HAP-1 (cell line): ENCODE data around the gene DDX51.

Source experiments
- DNase-seq, 2 experiments: peaks; one replicate each; pipeline ENCODE4 v3.0.0-alpha.2; 2016 to 2020; ENCODE audit warnings: low spot score in 2 of 2
- H3K27me3 ChIP-seq: fragments of 250-450 bp; sonication (Bioruptor Pico); 2 replicates; pipeline ENCODE4 v1.5.1; 2020; ENCODE audit warnings: low read depth, mild to moderate bottlenecking, moderate library complexity
- H3K36me3 ChIP-seq: fragments of 250-450 bp; sonication (Bioruptor Pico); replicated peaks from 2 replicates; pipeline ENCODE4 v1.5.1; 2020; ENCODE audit warnings: mild to moderate bottlenecking
- H3K4me1 ChIP-seq: fragments of 250-450 bp; sonication (Bioruptor Pico); 2 replicates; pipeline ENCODE4 v1.5.1; 2020; ENCODE audit warnings: mild to moderate bottlenecking
- H3K4me3 ChIP-seq: fragments of 250-450 bp; sonication (Bioruptor Pico); 2 replicates; pipeline ENCODE4 v1.5.1; 2020; ENCODE audit warnings: mild to moderate bottlenecking, moderate library complexity
- H3K9me3 ChIP-seq: fragments of 250-450 bp; sonication (Bioruptor Pico); 2 replicates; pipeline ENCODE4 v1.5.1; 2020; ENCODE audit warnings: mild to moderate bottlenecking, moderate library complexity
- in situ Hi-C: fragments of 300-500 bp; cut with MboI; formaldehyde crosslinking; loops from 3 replicates; pipeline ENCODE4 v1.14.3; 2020; ENCODE audit warnings: low sequenced_read_pairs, inconsistent platforms, mixed read lengths

Gene DDX51

DNA sequence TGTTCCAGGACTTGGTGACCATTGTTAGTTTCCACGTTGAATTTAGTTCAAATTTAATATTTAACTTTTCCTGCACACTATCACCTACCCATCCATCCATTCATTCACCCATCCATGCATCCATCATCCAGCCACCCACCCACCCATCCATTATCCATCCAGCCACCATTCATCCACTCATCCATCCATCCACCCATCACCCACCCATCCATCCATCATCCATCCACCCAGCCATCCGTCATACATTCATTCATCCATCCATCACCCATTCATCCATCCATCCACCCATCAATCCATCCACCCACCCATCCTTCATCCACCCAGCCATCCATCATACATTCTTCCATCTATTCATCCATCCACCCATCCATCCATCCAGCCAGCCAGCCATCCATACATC is 22.0 kb upstream of the DDX51 start:
- Histone ChIP-seq H3K36me3 (no peaks in the 10 kb centered on the region), H3K9me3 (no peaks in the 10 kb centered on the region), H3K4me1 (no peaks in the 10 kb centered on the region), H3K4me3 (no peak overlapping the region), H3K27me3 (peaks cover 12% of the 10 kb centered on the region)
- no peak for DNase-seq
- in situ Hi-C loops: loop anchor here (25.0 kb wide), 1 partner anchor 396 kb away; no protein-coding TSS in a partner anchor

DNA sequence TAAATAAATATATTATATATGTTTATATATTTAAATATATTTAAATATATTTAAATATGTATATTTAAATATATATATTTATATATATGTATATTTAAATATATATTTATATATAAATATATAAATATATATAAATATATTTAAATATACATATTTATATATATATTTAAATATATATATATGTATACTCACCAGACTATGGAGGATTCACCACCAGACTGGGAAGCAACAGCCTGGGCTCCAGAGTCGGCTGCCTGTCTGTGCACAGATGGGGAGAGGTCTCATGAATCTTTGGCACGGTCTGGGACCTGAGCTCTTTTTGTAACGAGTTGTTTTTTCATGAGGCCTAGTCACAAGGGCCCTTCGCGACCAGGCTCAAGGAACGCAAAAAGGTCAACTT is 21.5 kb upstream of the DDX51 start:
- in situ Hi-C loops: loop anchor here (25.0 kb wide), 1 partner anchor 397 kb away; no protein-coding TSS in a partner anchor
- H3K9me3 ChIP-seq: no peaks in the 10 kb centered on the region
- DNase-seq: no peak
- no peaks in the 10 kb centered on the region for H3K4me1 ChIP-seq
- H3K4me3 ChIP-seq: no peak overlapping the region
- H3K27me3 ChIP-seq: peaks cover 12% of the 10 kb centered on the region
- H3K36me3 ChIP-seq: no peaks in the 10 kb centered on the region

DNA sequence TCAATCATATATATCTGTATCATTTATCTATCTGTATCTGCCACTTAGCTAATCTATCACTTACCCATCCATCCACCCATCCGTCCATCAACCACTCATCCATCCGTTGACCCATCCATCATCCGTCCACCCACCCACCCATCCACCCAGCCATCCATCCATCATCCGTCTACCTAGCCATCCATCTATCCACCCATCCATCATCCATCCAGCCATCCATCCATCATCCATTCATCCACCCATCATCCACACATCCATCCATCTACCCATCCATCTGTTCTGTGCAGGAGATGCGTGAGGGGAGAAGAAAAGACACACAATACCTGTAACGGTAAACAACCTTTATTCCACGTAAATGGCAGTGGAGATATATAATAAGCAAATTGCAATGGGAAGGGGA is 20.3 kb upstream of the DDX51 start:
- Histone ChIP-seq H3K4me1 (no peaks in the 10 kb centered on the region), H3K27me3 (peaks cover 12% of the 10 kb centered on the region), H3K4me3 (no peak overlapping the region), H3K9me3 (no peaks in the 10 kb centered on the region), H3K36me3 (no peaks in the 10 kb centered on the region)
- in situ Hi-C loops: loop anchor here (25.0 kb wide), 1 partner anchor 398 kb away; no protein-coding TSS in a partner anchor
- DNase-seq: no peak

DNA sequence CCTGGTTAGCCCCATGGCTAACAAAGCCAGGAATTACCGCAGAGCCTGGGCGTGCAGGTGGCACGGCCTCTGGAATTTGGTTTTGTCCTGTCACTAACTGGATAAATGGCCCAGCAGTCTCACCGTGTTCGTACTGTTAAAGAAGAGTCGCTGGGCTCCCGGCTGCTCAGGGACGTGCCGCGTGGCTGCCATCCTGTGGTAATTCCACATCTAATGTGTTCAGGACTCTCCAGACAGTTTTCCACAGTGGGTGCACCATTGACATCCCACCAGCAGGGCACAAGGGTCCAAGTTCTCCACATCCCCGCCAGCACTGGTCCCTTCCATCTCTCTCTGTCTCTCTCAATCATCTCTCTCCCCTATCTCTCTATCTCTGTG is 19.8 kb upstream of the DDX51 start:
- no peaks in the 10 kb centered on the region for H3K9me3 ChIP-seq
- in situ Hi-C loops: loop anchor here (25.0 kb wide), 1 partner anchor 398 kb away; no protein-coding TSS in a partner anchor
- no peaks in the 10 kb centered on the region for H3K36me3 ChIP-seq
- no peak overlapping the region for H3K4me3 ChIP-seq
- no peaks in the 10 kb centered on the region for H3K4me1 ChIP-seq
- peaks cover 12% of the 10 kb centered on the region for H3K27me3 ChIP-seq
- no peak for DNase-seq

DNA sequence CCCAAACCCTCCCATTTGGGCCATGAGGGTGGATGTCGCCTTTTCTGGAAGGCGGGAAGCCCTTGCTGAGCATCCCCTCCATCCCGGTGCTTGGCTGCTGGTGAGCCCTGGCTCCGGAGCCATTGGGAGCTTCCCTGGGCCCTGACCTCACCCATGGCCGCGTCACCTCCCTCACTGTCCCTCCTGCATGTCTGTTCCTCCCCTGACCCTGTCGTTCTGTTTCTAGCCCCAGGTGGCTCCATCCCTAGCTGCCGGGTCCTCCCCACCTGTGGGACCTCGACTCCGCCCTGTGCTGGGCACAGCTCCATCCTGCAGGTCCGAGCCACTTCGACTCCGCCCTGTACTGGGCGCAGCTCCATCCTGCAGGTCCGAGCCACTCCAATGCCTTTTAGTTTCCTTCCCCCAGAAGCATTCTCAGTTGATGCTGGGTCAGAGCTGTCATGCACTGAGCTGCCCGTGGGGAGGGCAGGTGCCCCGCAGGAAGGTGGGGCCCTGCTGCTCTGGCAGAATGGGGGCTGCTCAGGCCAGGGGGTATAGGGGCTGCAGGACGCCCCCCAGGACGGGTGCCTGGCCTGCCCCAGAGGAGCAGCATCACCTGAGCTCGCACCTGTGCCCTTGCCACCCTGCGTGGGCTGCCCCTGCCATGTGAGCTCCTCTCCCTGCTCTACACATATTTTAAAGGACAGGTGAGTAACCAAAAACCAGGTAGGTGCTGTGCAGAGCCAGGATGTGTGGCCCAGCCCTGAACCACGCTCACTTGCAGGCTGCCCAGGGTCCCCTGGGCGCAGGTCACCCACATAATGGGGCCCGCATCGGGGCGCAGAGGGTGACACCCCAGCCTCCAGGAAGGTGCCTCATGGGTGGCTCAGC is 19.2 kb upstream of the DDX51 start:
- no peak overlapping the region for H3K4me3 ChIP-seq
- H3K4me1 ChIP-seq: no peaks in the 10 kb centered on the region
- in situ Hi-C loops: loop anchor here (25.0 kb wide), 1 partner anchor 399 kb away; no protein-coding TSS in a partner anchor
- no peak for DNase-seq
- peaks cover 12% of the 10 kb centered on the region for H3K27me3 ChIP-seq
- H3K9me3 ChIP-seq: no peaks in the 10 kb centered on the region
- no peaks in the 10 kb centered on the region for H3K36me3 ChIP-seq

DNA sequence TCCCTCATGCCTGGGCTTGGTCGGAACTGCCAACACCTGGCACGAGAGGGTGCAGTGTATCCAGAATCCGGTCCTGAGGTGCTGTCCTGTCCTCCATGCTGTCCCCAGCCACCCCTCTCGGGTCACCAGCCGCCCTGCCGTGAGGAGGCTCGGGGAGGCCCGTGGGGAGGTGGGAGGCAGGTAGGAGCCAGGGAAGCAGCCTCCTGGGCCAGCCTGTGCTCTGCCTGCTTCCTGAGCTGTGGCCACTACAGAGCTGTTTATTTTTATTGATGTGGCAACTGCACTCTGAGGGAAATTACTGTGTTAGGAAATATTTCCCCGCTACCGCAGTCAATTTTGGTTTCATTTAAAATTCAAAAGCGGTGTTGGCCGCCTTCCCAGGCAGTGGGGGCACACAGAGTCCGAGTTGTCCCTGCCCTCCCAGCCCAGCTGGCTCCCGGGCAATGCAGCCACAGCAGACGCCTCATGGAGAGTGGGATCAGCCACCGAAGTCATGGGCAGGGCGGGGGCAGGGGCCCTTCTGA is 18.5 kb upstream of the DDX51 start:
- H3K9me3 ChIP-seq: no peaks in the 10 kb centered on the region
- no peaks in the 10 kb centered on the region for H3K4me1 ChIP-seq
- H3K27me3 ChIP-seq: peaks cover 12% of the 10 kb centered on the region
- no peaks in the 10 kb centered on the region for H3K36me3 ChIP-seq
- H3K4me3 ChIP-seq: no peak overlapping the region
- in situ Hi-C loops: loop anchor here (25.0 kb wide), 1 partner anchor 400 kb away; no protein-coding TSS in a partner anchor
- no peak for DNase-seq

DNA sequence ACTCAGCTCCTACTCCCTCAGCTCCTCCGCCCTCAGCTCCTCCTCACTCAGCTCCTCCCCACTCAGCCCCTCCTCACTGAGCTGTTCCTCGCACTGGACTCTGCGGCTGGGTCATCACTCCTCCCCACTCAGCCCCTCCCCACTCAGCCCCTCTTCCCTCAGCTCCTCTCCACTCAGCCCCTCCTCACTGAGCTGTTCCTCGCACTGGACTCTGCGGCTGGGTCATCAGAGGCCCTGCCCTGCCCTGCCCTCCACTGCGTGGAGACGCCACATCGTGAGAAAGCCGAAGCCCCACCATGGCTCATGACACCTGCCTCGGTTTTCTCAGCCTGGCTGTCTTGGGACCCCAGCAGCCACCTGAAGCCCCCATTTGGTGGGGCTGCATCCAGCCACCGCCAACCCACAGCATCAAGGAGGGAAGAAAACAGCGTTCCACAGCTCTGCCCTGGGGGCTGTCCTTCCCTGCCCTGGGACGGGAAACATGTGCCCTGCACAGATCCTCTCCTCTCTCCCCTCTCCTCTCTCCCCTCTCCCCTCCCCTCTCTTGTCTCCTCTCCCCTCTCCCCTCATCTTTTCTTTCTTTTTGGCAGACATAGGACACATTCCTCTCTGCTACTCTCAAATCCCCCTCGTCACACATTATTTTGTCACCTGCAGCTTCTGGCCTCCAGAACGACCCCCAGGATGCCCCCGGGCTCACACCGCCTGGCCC is 17.8 kb upstream of the DDX51 start:
- peaks cover 12% of the 10 kb centered on the region for H3K27me3 ChIP-seq
- in situ Hi-C loops: loop anchor here (25.0 kb wide), 1 partner anchor 400 kb away; no protein-coding TSS in a partner anchor
- no peaks in the 10 kb centered on the region for H3K36me3 ChIP-seq
- no peak overlapping the region for H3K4me3 ChIP-seq
- H3K4me1 ChIP-seq: no peaks in the 10 kb centered on the region
- H3K9me3 ChIP-seq: no peaks in the 10 kb centered on the region
- DNase-seq: no peak

DNA sequence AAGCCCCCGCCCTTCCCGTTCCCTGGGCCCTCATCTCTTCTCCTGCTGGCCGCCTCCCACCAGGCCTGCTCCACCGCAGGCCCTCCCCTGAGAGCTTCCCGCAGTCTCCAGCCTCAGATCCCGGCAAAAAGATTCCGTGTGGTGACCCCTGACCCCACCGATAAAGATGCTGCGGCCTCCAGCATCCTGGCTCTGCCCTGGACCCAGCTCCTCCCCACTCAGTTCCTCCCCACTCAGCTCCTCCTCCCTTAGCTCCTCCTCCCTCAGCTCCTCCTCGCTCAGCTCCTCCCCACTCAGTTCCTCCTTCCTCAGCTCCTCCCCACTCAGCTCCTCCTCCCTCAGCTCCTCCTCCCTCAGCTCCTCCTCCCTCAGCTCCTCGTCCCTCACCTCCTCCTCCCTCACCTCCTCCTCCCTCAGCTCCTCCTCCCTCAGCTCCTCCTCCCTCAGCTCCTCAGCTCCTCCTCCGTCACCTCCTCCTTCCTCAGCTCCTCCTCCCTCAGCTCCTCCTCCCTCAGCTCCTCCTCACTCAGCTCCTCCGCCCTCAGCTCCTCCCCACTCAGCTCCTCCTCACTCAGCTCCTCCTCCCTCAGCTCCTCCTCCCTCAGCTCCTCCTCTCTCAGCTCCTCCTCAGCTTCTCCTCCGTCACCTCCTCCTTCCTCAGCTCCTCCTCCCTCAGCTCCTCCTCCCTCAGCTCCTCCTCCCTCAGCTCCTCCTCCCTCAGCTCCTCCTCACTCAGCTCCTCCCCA is 17.1 kb upstream of the DDX51 start:
- no peaks in the 10 kb centered on the region for H3K9me3 ChIP-seq
- no peak overlapping the region for H3K4me3 ChIP-seq
- H3K27me3 ChIP-seq: peaks cover 12% of the 10 kb centered on the region
- in situ Hi-C loops: loop anchor here (25.0 kb wide), 1 partner anchor 401 kb away; no protein-coding TSS in a partner anchor
- no peaks in the 10 kb centered on the region for H3K4me1 ChIP-seq
- no peaks in the 10 kb centered on the region for H3K36me3 ChIP-seq
- DNase-seq: no peak

DNA sequence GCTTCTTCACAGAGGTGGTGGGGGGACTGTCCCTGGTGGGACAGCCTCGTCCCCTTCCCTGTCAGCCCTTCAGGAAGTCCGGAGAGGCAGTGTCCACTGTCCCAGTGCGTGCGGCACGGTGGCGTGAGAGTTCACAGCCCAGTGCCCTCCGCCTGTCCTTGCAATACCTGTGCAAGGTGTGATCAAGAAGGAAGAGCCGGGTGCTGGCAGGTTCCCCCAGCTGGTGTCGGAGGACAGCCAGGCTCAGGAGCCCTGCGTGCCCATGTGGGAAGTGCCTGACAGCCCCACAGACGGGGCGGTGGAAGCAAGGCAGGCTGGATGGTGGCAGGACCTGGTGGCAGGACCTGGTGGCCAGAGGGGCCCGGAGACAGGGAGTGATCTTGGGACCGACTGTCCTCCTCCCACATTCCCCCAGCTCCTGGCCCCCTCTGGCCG is 16.5 kb upstream of the DDX51 start:
- no peak for DNase-seq
- in situ Hi-C loops: loop anchor here (25.0 kb wide), 1 partner anchor 402 kb away; no protein-coding TSS in a partner anchor
- Histone ChIP-seq H3K36me3 (no peaks in the 10 kb centered on the region), H3K4me3 (no peak overlapping the region), H3K27me3 (peaks cover 12% of the 10 kb centered on the region), H3K4me1 (no peaks in the 10 kb centered on the region), H3K9me3 (no peaks in the 10 kb centered on the region)

DNA sequence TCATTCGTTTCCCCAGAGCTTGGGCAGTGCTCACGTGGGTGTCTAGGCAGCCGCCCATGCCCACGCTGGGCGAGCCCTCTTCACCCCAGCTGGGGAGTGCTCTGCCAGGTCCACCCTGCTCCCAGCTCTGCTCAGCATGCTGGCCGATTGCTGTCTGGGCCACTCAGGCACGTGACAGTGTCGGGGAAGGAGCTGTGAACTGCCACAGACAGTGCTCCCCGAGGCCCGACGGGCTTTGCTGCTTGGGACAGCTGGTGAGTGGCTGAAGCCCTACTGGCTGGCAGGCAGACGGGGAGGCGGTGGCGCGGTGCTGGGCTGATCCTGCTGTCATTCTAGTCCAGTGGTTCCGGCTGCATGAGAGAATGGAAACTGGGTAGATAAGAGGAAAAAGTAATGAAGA is 15.9 kb upstream of the DDX51 start:
- no peak for DNase-seq
- H3K36me3 ChIP-seq: no peaks in the 10 kb centered on the region
- no peak overlapping the region for H3K4me3 ChIP-seq
- in situ Hi-C loops: loop anchor here (25.0 kb wide), 1 partner anchor 402 kb away; no protein-coding TSS in a partner anchor
- no peaks in the 10 kb centered on the region for H3K4me1 ChIP-seq
- H3K27me3 ChIP-seq: peaks cover 12% of the 10 kb centered on the region
- H3K9me3 ChIP-seq: no peaks in the 10 kb centered on the region

DNA sequence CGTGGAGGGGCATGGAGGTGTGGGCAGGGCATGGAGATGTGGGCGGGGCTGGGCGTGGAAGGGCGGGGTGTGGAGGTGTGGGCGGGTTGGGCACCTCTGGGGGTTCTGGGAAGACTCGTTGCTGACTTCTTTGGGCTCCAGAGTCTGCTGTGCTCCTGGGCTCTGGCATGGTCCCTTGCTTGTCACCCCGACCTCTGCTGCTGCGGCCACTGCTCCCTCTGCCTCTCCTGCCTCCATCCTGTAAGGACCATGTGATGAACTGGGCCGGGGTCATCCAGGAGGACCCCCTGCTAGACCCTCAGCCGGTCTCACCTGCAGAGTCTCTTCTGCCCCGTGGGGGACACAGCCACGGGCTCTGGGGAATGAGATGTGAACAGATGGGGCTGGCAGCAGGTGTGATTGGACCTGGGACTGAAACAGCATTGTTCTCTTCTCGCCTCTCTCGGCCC is 15.5 kb upstream of the DDX51 start:
- H3K4me1 ChIP-seq: no peaks in the 10 kb centered on the region
- in situ Hi-C loops: loop anchor here (25.0 kb wide), 1 partner anchor 403 kb away; no protein-coding TSS in a partner anchor
- DNase-seq: peak in 1 of 2 experiments; percentile 44
- H3K36me3 ChIP-seq: no peaks in the 10 kb centered on the region
- no peak overlapping the region for H3K4me3 ChIP-seq
- no peaks in the 10 kb centered on the region for H3K9me3 ChIP-seq
- peaks cover 12% of the 10 kb centered on the region for H3K27me3 ChIP-seq

DNA sequence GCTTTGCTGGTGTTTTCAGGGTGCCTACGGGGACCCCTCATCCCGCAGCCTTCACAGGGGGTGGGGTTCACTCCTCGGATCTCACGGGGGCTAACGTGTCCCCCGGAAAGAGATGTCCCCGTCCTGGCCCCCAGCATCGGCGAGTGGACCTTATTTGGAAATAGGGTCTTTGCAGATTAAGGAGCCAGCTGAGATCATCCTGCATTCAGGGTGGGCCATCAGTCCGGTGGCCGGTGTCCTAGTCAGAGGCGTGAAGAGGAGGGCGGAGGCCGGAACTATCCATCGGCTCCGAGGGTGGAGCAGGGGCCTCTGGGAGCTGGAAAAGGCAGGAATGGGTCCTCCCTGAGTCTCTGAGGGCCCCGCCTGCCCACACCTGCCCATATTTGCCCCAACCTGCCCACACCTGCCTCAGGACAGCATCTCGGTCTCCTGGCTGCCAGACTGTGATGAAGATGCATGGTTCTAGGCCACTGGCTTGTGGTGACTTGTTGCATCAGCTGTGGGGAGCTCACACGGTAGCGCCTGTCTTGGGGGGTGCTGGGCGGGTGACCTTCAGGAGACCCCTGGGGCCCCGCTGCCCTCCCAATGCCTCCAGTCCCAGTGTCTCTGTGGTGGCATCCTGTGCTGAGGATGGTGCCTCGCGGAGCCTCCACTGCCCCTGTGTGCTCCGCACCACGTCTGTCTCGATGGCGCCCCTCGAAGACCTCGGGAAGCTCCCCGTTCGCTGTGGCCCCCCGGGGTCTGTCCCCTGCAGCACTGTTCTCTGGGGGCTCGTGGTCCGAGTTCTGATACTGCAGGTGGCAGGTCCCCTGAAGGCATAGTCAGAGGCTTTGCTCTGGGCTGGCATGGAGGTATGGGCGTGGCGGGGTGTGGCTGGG is 14.8 kb upstream of the DDX51 start:
- in situ Hi-C loops: loop anchor here (25.0 kb wide), 1 partner anchor 403 kb away; no protein-coding TSS in a partner anchor
- Histone ChIP-seq H3K9me3 (no peaks in the 10 kb centered on the region), H3K4me3 (no peak overlapping the region), H3K36me3 (no peaks in the 10 kb centered on the region), H3K4me1 (no peaks in the 10 kb centered on the region), H3K27me3 (peaks cover 10% of the 10 kb centered on the region)
- DNase-seq: no peak
